Immature natural killer cell (primary cell): ENCODE measurements around the gene RASGEF1C. TPM values are rescaled to one million over a fixed set of nuclear protein-coding genes. Genes with fewer than 3 reads are reported as not detected.

Experiments used
- DNase-seq, 3 donors: peaks; one replicate each; pipeline ENCODE4 v3.0.0; 2022; ENCODE audit warnings: mixed read lengths in 1 of 3
- H3K27ac Mint-ChIP-seq, 6 donors: one replicate each; pipeline ENCODE4 v1.8.0; 2020; ENCODE audit warnings: mixed read lengths in 6 of 6, mild to moderate bottlenecking in 5 of 6, inconsistent platforms in 4 of 6, moderate library complexity in 3 of 6
- H3K27me3 Mint-ChIP-seq, 3 donors: one replicate each; pipeline ENCODE4 v1.8.0; 2020 to 2021; ENCODE audit warnings: low read depth in 3 of 3, mild to moderate bottlenecking in 3 of 3, mixed read lengths in 3 of 3, moderate library complexity in 3 of 3, inconsistent platforms in 1 of 3
- H3K36me3 Mint-ChIP-seq, 3 donors: one replicate each; pipeline ENCODE4 v1.8.0; 2020; ENCODE audit warnings: mixed read lengths in 3 of 3, inconsistent platforms in 2 of 3, mild to moderate bottlenecking in 2 of 3
- H3K4me1 Mint-ChIP-seq, 2 donors: one replicate each; pipeline ENCODE4 v1.8.0; 2020; ENCODE audit warnings: inconsistent platforms in 2 of 2, mild to moderate bottlenecking in 2 of 2, mixed read lengths in 2 of 2, moderate library complexity in 1 of 2
- H3K4me3 Mint-ChIP-seq, 5 donors: one replicate each; pipeline ENCODE4 v1.8.0; 2020; ENCODE audit warnings: mild to moderate bottlenecking in 5 of 5, mixed read lengths in 5 of 5, inconsistent platforms in 3 of 5, moderate library complexity in 3 of 5
- H3K9me3 Mint-ChIP-seq, 6 donors: one replicate each; pipeline ENCODE4 v1.8.0; 2020; ENCODE audit warnings: mild to moderate bottlenecking in 6 of 6, mixed read lengths in 6 of 6, inconsistent platforms in 4 of 6, moderate library complexity in 3 of 6
- polyA plus RNA-seq, 3 donors: library from polyadenylated mRNA; unstranded; fragments of 300-500 nt; fragmentation: Illumina TruSeq; gene quantifications; one replicate each; pipeline ENCODE4 v1.2.3, GENCODE V29; 2021

The RASGEF1C gene
- polyA plus RNA-seq, 3 donors from 2014 or later: not detected

GRCh38 chr5:180079702-180080466, 129.1 kb downstream of the RASGEF1C start:
- no peaks in the 10 kb centered on the region for H3K36me3 Mint-ChIP-seq
- H3K27me3 Mint-ChIP-seq: peaks cover 22 to 34% (median 33%) of the 10 kb centered on the region in 3 donors
- H3K4me1 Mint-ChIP-seq: peaks cover 22 to 28% of the 10 kb centered on the region in 2 donors
- no peak overlapping the region for H3K27ac Mint-ChIP-seq
- peak overlapping the region; percentile 73 to 89 (median 82) for H3K4me3 Mint-ChIP-seq
- no peaks in the 10 kb centered on the region for H3K9me3 Mint-ChIP-seq
- DNase-seq: no peak

- DNase-seq: no peak
- no peaks in the 10 kb centered on the region for H3K9me3 Mint-ChIP-seq
- H3K4me3 Mint-ChIP-seq: no peak overlapping the region
- H3K36me3 Mint-ChIP-seq: no peaks in the 10 kb centered on the region
- H3K27me3 Mint-ChIP-seq: peaks cover 18 to 34% (median 25%) of the 10 kb centered on the region in 3 donors
- no peak overlapping the region for H3K27ac Mint-ChIP-seq
- peaks cover 19 to 30% of the 10 kb centered on the region in 2 donors for H3K4me1 Mint-ChIP-seq
These were observed 130.7 kb downstream of the RASGEF1C start for GRCh38 chr5:180078348-180078747.

GRCh38 chr5:180077594-180078284, 131.3 kb downstream of the RASGEF1C start:
- Mint-ChIP-seq H3K36me3 (no peaks in the 10 kb centered on the region), H3K4me3 (no peak overlapping the region), H3K27me3 (peaks cover 15 to 34% (median 25%) of the 10 kb centered on the region in 3 donors), H3K4me1 (peaks cover 22 to 34% of the 10 kb centered on the region in 2 donors), H3K27ac (no peak overlapping the region), H3K9me3 (no peaks in the 10 kb centered on the region)
- no peak for DNase-seq

- H3K4me3 Mint-ChIP-seq: no peak overlapping the region
These were observed 133.3 kb downstream of the RASGEF1C start for GRCh38 chr5:180075703-180076102.

GRCh38 chr5:180074462-180074861, 134.5 kb downstream of the RASGEF1C start:
- DNase-seq: no peak
- H3K4me1 Mint-ChIP-seq: peaks cover 29 to 45% of the 10 kb centered on the region in 2 donors

More at GRCh38 chr5:180075703-180076102, 133.3 kb downstream of the RASGEF1C start:
- Mint-ChIP-seq H3K36me3 (no peaks in the 10 kb centered on the region), H3K27ac (no peak overlapping the region), H3K9me3 (no peaks in the 10 kb centered on the region), H3K4me1 (peaks cover 27 to 45% of the 10 kb centered on the region in 2 donors), H3K27me3 (peaks cover 11 to 21% (median 19%) of the 10 kb centered on the region in 3 donors)
- no peak for DNase-seq

GRCh38 chr5:180072556-180072955, 136.5 kb downstream of the RASGEF1C start:
- peak in 1 of 3 donors; percentile 30 for DNase-seq
- Mint-ChIP-seq H3K9me3 (no peaks in the 10 kb centered on the region), H3K36me3 (no peaks in the 10 kb centered on the region), H3K4me3 (peak overlapping the region; percentile 77 to 87 (median 84)), H3K4me1 (peaks cover 44 to 54% of the 10 kb centered on the region in 2 donors), H3K27me3 (peaks cover 5 to 10% (median 5%) of the 10 kb centered on the region in 3 donors), H3K27ac (peak overlapping the region; percentile 48 to 91 (median 84))

More at GRCh38 chr5:180074462-180074861, 134.5 kb downstream of the RASGEF1C start:
- Mint-ChIP-seq H3K27ac (peak overlapping the region in 1 of 6 donors; percentile 3), H3K27me3 (peaks cover 7 to 17% (median 14%) of the 10 kb centered on the region in 3 donors), H3K4me3 (peak overlapping the region in 2 of 5 donors; percentile 0), H3K9me3 (no peaks in the 10 kb centered on the region), H3K36me3 (no peaks in the 10 kb centered on the region)

GRCh38 chr5:180072256-180072548, 136.8 kb downstream of the RASGEF1C start:
- DNase-seq: no peak
- no peaks in the 10 kb centered on the region for H3K36me3 Mint-ChIP-seq
- peaks cover 44 to 54% of the 10 kb centered on the region in 2 donors for H3K4me1 Mint-ChIP-seq
- peak overlapping the region; percentile 48 to 91 (median 84) for H3K27ac Mint-ChIP-seq
- H3K27me3 Mint-ChIP-seq: peaks cover 5 to 9% (median 5%) of the 10 kb centered on the region in 3 donors
- peak overlapping the region; percentile 77 to 87 (median 84) for H3K4me3 Mint-ChIP-seq
- no peaks in the 10 kb centered on the region for H3K9me3 Mint-ChIP-seq

- Mint-ChIP-seq H3K27me3 (peaks cover 5 to 9% (median 5%) of the 10 kb centered on the region in 3 donors), H3K4me1 (peaks cover 44 to 54% of the 10 kb centered on the region in 2 donors), H3K4me3 (peak within 1 kb of the TSS; percentile 89 to 95 (median 92)), H3K9me3 (no peaks in the 10 kb centered on the region), H3K27ac (peak within 1 kb of the TSS; percentile 76 to 91 (median 86)), H3K36me3 (no peaks in the 10 kb centered on the region)
- DNase-seq: peak; percentile 87 to 90 (median 90)
These were observed 137.3 kb downstream of the RASGEF1C start, which contains the start of gene RNF130 for GRCh38 chr5:180071531-180072255. TSS of gene RNF130 (minus strand) at chr5:180071759. CDS start at chr5:180071702, 57 bp downstream.

GRCh38 chr5:180070756-180071530, 138.1 kb downstream of the RASGEF1C start:
- peaks cover 44 to 54% of the 10 kb centered on the region in 2 donors for H3K4me1 Mint-ChIP-seq
- peak in 2 of 3 donors; percentile 18 to 23 for DNase-seq
- no peaks in the 10 kb centered on the region for H3K9me3 Mint-ChIP-seq
- H3K4me3 Mint-ChIP-seq: peak overlapping the region; percentile 89 to 95 (median 92)
- H3K27me3 Mint-ChIP-seq: peaks cover 0 to 9% (median 5%) of the 10 kb centered on the region in 3 donors
- no peaks in the 10 kb centered on the region for H3K36me3 Mint-ChIP-seq
- peak overlapping the region in 5 of 6 donors; percentile 67 to 86 (median 86) for H3K27ac Mint-ChIP-seq

GRCh38 chr5:180069589-180070247, 139.3 kb downstream of the RASGEF1C start:
- Mint-ChIP-seq H3K4me3 (peak overlapping the region; percentile 62 to 95 (median 92)), H3K4me1 (peaks cover 44 to 55% of the 10 kb centered on the region in 2 donors), H3K27ac (peak overlapping the region in 5 of 6 donors; percentile 8 to 86 (median 66)), H3K36me3 (no peaks in the 10 kb centered on the region), H3K27me3 (peaks cover 0 to 9% (median 5%) of the 10 kb centered on the region in 3 donors), H3K9me3 (no peaks in the 10 kb centered on the region)
- DNase-seq: no peak

- no peaks in the 10 kb centered on the region for H3K36me3 Mint-ChIP-seq
- peaks cover 0 to 8% (median 2%) of the 10 kb centered on the region in 3 donors for H3K27me3 Mint-ChIP-seq
- H3K9me3 Mint-ChIP-seq: no peaks in the 10 kb centered on the region
- H3K4me1 Mint-ChIP-seq: peaks cover 41 to 54% of the 10 kb centered on the region in 2 donors
- no peak for DNase-seq
- H3K4me3 Mint-ChIP-seq: no peak overlapping the region
- H3K27ac Mint-ChIP-seq: no peak overlapping the region
These were observed 140.4 kb downstream of the RASGEF1C start for GRCh38 chr5:180068519-180069090.

GRCh38 chr5:180067986-180068385, 141.0 kb downstream of the RASGEF1C start:
- peaks cover 0 to 8% (median 3%) of the 10 kb centered on the region in 3 donors for H3K27me3 Mint-ChIP-seq
- H3K27ac Mint-ChIP-seq: no peak overlapping the region
- H3K36me3 Mint-ChIP-seq: peaks cover 0 to 4% (median 0%) of the 10 kb centered on the region in 3 donors
- H3K9me3 Mint-ChIP-seq: no peaks in the 10 kb centered on the region
- H3K4me1 Mint-ChIP-seq: peaks cover 39 to 50% of the 10 kb centered on the region in 2 donors
- H3K4me3 Mint-ChIP-seq: no peak overlapping the region
- DNase-seq: no peak
